Liver (tissue), 2 donors: ENCODE measurements around the gene THUMPD2.

Experiments
- EGR1 ChIP-seq, 2 donors: IDR thresholded peaks; 2 replicates each; pipeline ENCODE4 v1.6.1; 2016 to 2018; ENCODE audit warnings: antibody characterized with exemption in 2 of 2, low read depth in 2 of 2
- SP1 ChIP-seq: IDR thresholded peaks from 2 replicates; pipeline ENCODE4 v1.6.1; 2018; ENCODE audit warnings: antibody characterized with exemption, mild to moderate bottlenecking
- TAF1 ChIP-seq: conservative IDR thresholded peaks from 2 replicates; pipeline ENCODE4 v1.6.1; 2016; ENCODE audit warnings: antibody characterized with exemption, mild to moderate bottlenecking
- donor health status: healthy.

DNA sequence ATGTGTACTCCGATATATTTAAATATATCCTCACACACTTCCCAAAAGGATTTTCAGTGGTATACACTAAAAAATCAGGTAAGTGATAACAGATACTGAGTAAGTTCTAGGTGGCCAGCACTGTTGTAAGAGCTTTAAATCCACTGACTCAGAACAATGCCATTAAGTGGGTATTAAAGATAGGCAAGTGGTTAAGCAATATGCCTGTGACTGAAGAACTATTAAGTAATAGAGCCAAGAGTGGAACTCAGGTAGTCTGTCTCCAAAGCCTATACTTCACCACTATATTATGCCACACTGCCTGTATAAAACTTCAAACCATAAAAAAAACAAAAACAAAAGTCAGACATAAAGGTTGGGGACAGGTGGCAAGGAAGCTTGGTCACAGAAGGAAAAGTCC, 37.2 kb downstream of the THUMPD2 start:
- TF ChIP-seq TAF1: no peak
- TF ChIP-seq EGR1 (IDR thresholded peaks at IDR 0.05; ENCODE audit: low read depth in 2 of 2): no peak
- TF ChIP-seq SP1: no peak
